H9 (cell line): Measurements from ENCODE around the gene TP53BP2. TPM values are rescaled to one million over a fixed set of nuclear protein-coding genes. Genes with fewer than 3 reads are reported as not detected.

Source experiments
- DNase-seq: peaks from one replicate; pipeline ENCODE4 v3.0.0-alpha.2; 2017
- H2AFZ ChIP-seq: one replicate; pipeline ENCODE4 v1.6.1; 2013; ENCODE audit warnings: mild to moderate bottlenecking, low read length, control low read depth, moderate library complexity
- H2AK5ac ChIP-seq: 2 replicates; pipeline ENCODE4 v1.6.1; 2013; ENCODE audit warnings: low read length, control low read depth, mixed read lengths; ENCODE audit not compliant: insufficient read length
- H2BK120ac ChIP-seq: one replicate; pipeline ENCODE4 v1.6.1; 2013; ENCODE audit warnings: low read depth, mild to moderate bottlenecking, low read length, control low read depth, inconsistent platforms; ENCODE audit not compliant: poor library complexity, severe bottlenecking
- H2BK12ac ChIP-seq: 2 replicates; pipeline ENCODE4 v1.6.1; 2013; ENCODE audit warnings: low read length, control low read depth, mixed read lengths, low read depth; ENCODE audit not compliant: insufficient read length
- H2BK15ac ChIP-seq: 2 replicates; pipeline ENCODE4 v1.6.1; 2013; ENCODE audit warnings: low read depth, low read length, control low read depth
- H2BK20ac ChIP-seq: one replicate; pipeline ENCODE4 v1.6.1; 2013; ENCODE audit warnings: low read depth, mild to moderate bottlenecking, low read length, control low read depth, inconsistent platforms; ENCODE audit not compliant: poor library complexity, severe bottlenecking
- H2BK5ac ChIP-seq: 2 replicates; pipeline ENCODE4 v1.6.1; 2013; ENCODE audit warnings: low read length, control low read depth, mixed read lengths; ENCODE audit not compliant: insufficient read length
- H3K14ac ChIP-seq: 2 replicates; pipeline ENCODE4 v1.6.1; 2013; ENCODE audit warnings: low read length, control low read depth; ENCODE audit not compliant: insufficient read depth
- H3K18ac ChIP-seq: 2 replicates; pipeline ENCODE4 v1.6.1; 2013; ENCODE audit warnings: low read depth, mild to moderate bottlenecking, mixed read lengths, low read length, control low read depth; ENCODE audit not compliant: insufficient read length
- H3K23ac ChIP-seq: 2 replicates; pipeline ENCODE4 v1.6.1; 2013; ENCODE audit warnings: low read length, control low read depth, mixed read lengths, low read depth; ENCODE audit not compliant: insufficient read length
- H3K23me2 ChIP-seq: 2 replicates; pipeline ENCODE4 v1.6.1; 2013; ENCODE audit warnings: low read depth, mild to moderate bottlenecking, mixed read lengths, low read length, control low read depth; ENCODE audit not compliant: insufficient read length, poor library complexity, severe bottlenecking
- H3K27ac ChIP-seq: 2 replicates; pipeline ENCODE4 v1.5.1; 2013; ENCODE audit warnings: low read length, control low read depth, mixed read lengths, low read depth; ENCODE audit not compliant: insufficient read length
- H3K27me3 ChIP-seq: 2 replicates; pipeline ENCODE4 v1.6.1; 2013; ENCODE audit warnings: low read length, control low read depth, inconsistent platforms; ENCODE audit not compliant: insufficient read depth
- H3K4ac ChIP-seq: 2 replicates; pipeline ENCODE4 v1.6.1; 2013; ENCODE audit warnings: low read depth, mild to moderate bottlenecking, control low read depth, inconsistent platforms, low read length, moderate library complexity
- H3K4me1 ChIP-seq: 2 replicates; pipeline ENCODE4 v1.6.1; 2013; ENCODE audit warnings: low read length, control low read depth, inconsistent platforms; ENCODE audit not compliant: insufficient read depth
- H3K4me2 ChIP-seq: 2 replicates; pipeline ENCODE4 v1.6.1; 2013; ENCODE audit warnings: low read length, control low read depth, mixed read lengths; ENCODE audit not compliant: insufficient read length, insufficient read depth
- H3K56ac ChIP-seq: 2 replicates; pipeline ENCODE4 v1.6.1; 2013; ENCODE audit warnings: low read depth, mild to moderate bottlenecking, mixed read lengths, low read length, control low read depth; ENCODE audit not compliant: insufficient read length
- H3K79me1 ChIP-seq: 2 replicates; pipeline ENCODE4 v1.6.1; 2013; ENCODE audit warnings: low read depth, mild to moderate bottlenecking, moderate library complexity, low read length, control low read depth, inconsistent platforms; ENCODE audit not compliant: insufficient read depth, poor library complexity, severe bottlenecking
- H3K79me2 ChIP-seq: 2 replicates; pipeline ENCODE4 v1.6.1; 2013; ENCODE audit warnings: low read length, control low read depth, inconsistent platforms; ENCODE audit not compliant: insufficient read depth
- H3K9ac ChIP-seq: 2 replicates; pipeline ENCODE4 v1.6.1; 2013; ENCODE audit warnings: low read length, control low read depth, mixed read lengths; ENCODE audit not compliant: insufficient read length; ENCODE audit errors: extremely low read depth
- H3K9me3 ChIP-seq: one replicate; pipeline ENCODE4 v1.6.1; 2013; ENCODE audit warnings: low read depth, low read length, inconsistent platforms; ENCODE audit not compliant: control insufficient read depth
- H3T11ph ChIP-seq: one replicate; pipeline ENCODE4 v1.6.1; 2013; ENCODE audit warnings: mild to moderate bottlenecking, low read length, control low read depth, inconsistent platforms
- H4K20me1 ChIP-seq: one replicate; pipeline ENCODE4 v1.6.1; 2013; ENCODE audit not compliant: control insufficient read depth, insufficient read length, insufficient read depth
- H4K5ac ChIP-seq: 2 replicates; pipeline ENCODE4 v1.6.1; 2013; ENCODE audit warnings: low read depth, mild to moderate bottlenecking, mixed read lengths, low read length, control low read depth; ENCODE audit not compliant: insufficient read length
- H4K8ac ChIP-seq: replicated peaks from 2 replicates; pipeline ENCODE4 v1.6.1; 2013; ENCODE audit warnings: low read length, control low read depth, mixed read lengths, low read depth; ENCODE audit not compliant: insufficient read length
- H4K91ac ChIP-seq: 2 replicates; pipeline ENCODE4 v1.6.1; 2013; ENCODE audit warnings: low read depth, mild to moderate bottlenecking, moderate library complexity, mixed read lengths, low read length, control low read depth; ENCODE audit not compliant: insufficient read length
- H3K27ac Mint-ChIP-seq, 3 experiments: 2 replicates in 2 of 3; 3 replicates in 1 of 3; pipeline ENCODE4 v1.8.0; 2020 to 2021; ENCODE audit warnings: mixed read lengths in 3 of 3, mild to moderate bottlenecking in 1 of 3, moderate library complexity in 1 of 3
- H3K27me3 Mint-ChIP-seq: 2 replicates; pipeline ENCODE4 v1.8.0; 2021; ENCODE audit warnings: low read depth, mild to moderate bottlenecking, moderate library complexity, mixed read lengths
- H3K36me3 Mint-ChIP-seq, 3 experiments: 2 replicates in 2 of 3; 3 replicates in 1 of 3; pipeline ENCODE4 v1.8.0; 2020 to 2021; ENCODE audit warnings: low read depth in 3 of 3, mixed read lengths in 3 of 3; ENCODE audit not compliant: insufficient read depth in 1 of 3
- H3K4me1 Mint-ChIP-seq, 2 experiments: 2 replicates each; pipeline ENCODE4 v1.8.0; 2020; ENCODE audit warnings: mixed read lengths in 2 of 2
- H3K4me3 Mint-ChIP-seq, 2 experiments: 2 replicates in 1 of 2; 3 replicates in 1 of 2; pipeline ENCODE4 v1.8.0; 2020 to 2021; ENCODE audit warnings: mild to moderate bottlenecking in 2 of 2, mixed read lengths in 2 of 2, moderate library complexity in 1 of 2
- H3K9me3 Mint-ChIP-seq, 2 experiments: 2 replicates in 1 of 2; 3 replicates in 1 of 2; pipeline ENCODE4 v1.8.0; 2020; ENCODE audit warnings: mild to moderate bottlenecking in 2 of 2, mixed read lengths in 2 of 2, moderate library complexity in 1 of 2
- WGBS: extraction: QIAGEN DNeasy Blood & Tissue Kit; methylation state at CpG from one replicate; pipeline ENCODE4 v1.1.7; 2013; ENCODE audit warnings: missing lambda C conversion rate, low lambda C conversion rate, mixed read lengths; ENCODE audit not compliant: insufficient read length; ENCODE audit errors: extremely low coverage; 5-methylcytosine and 5-hydroxymethylcytosine counted together
- total RNA-seq: library from RNA; stranded (reverse); gene quantifications from 2 replicates; pipeline ENCODE4 v1.2.1, GENCODE V29; 2021
- TF ChIP-seq, protein P1 (sequence below): fragments of 200-600 bp; sonication (generic); conservative IDR thresholded peaks from 3 replicates; pipeline ENCODE4 v1.8.0; 2021; ENCODE audit warnings: antibody characterized with exemption, mild to moderate bottlenecking

The TP53BP2 gene
- total RNA-seq, 1 experiment from 2014 or later, result 49.7 TPM

DNA sequence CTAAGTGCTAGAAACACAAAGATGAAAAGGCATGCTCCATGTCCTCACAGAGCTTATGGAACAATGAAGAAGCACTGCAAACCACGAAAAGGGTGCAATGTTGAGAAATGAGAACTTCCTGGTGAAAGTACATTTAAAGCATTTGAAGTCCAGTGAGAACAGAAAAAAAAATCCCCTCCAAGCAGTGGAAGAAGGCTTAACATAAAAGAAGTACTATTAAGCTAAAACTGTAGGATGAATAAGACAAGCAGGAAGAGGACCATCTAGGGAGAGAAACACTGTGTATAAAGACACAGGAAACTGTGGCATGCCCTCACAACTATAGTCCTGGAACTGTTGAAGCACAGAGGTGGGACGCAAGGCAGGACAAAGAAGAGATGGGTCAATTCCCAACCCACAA lies 10.0 kb downstream of the TP53BP2 start:
- Histone ChIP-seq H4K20me1 (no peaks in the 10 kb centered on the region), H3K9ac (no peak overlapping the region), H4K5ac (no peak overlapping the region), H2BK120ac (no peak overlapping the region), H3K4me1 (peaks cover 13% of the 10 kb centered on the region), H4K8ac (no peak overlapping the region), H3K4ac (no peak overlapping the region), H3K23ac (no peak overlapping the region), H2BK12ac (no peak overlapping the region), H4K91ac (no peak overlapping the region), H2AFZ (no peak overlapping the region), H3K9me3 (no peaks in the 10 kb centered on the region), H3K27ac (no peak overlapping the region), H3K23me2 (no peaks in the 10 kb centered on the region), H2BK5ac (no peak overlapping the region), H3K79me1 (peaks cover 11% of the 10 kb centered on the region), H3K14ac (no peak overlapping the region), H2AK5ac (no peak overlapping the region), H3K56ac (no peak overlapping the region), H2BK20ac (no peak overlapping the region), H2BK15ac (no peak overlapping the region), H3T11ph (no peak overlapping the region), H3K27me3 (no peaks in the 10 kb centered on the region), H3K4me2 (no peak overlapping the region), H3K18ac (no peak overlapping the region), H3K79me2 (peaks cover 21% of the 10 kb centered on the region; the same call in 1 of the 2 replicates)
- Mint-ChIP-seq H3K27ac (no peak overlapping the region), H3K4me3 (no peak overlapping the region), H3K9me3 (no peaks in the 10 kb centered on the region), H3K36me3 (peaks cover 0 to 5% (median 5%) of the 10 kb centered on the region in 3 experiments; a peak in 5 of 7 replicates), H3K27me3 (no peaks in the 10 kb centered on the region), H3K4me1 (peaks cover 34 to 37% of the 10 kb centered on the region in 2 experiments)
- no CpG with 5 or more reads among the region's 2 CpGs for WGBS
- no peak for DNase-seq
- TF ChIP-seq, protein P1, sequence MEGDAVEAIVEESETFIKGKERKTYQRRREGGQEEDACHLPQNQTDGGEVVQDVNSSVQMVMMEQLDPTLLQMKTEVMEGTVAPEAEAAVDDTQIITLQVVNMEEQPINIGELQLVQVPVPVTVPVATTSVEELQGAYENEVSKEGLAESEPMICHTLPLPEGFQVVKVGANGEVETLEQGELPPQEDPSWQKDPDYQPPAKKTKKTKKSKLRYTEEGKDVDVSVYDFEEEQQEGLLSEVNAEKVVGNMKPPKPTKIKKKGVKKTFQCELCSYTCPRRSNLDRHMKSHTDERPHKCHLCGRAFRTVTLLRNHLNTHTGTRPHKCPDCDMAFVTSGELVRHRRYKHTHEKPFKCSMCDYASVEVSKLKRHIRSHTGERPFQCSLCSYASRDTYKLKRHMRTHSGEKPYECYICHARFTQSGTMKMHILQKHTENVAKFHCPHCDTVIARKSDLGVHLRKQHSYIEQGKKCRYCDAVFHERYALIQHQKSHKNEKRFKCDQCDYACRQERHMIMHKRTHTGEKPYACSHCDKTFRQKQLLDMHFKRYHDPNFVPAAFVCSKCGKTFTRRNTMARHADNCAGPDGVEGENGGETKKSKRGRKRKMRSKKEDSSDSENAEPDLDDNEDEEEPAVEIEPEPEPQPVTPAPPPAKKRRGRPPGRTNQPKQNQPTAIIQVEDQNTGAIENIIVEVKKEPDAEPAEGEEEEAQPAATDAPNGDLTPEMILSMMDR, result no peak
